ENCODE results near the gene SYCP2L.
"Not testable (repeated sequence)": the region's sequence is repeated elsewhere in the genome, so short reads cannot be mapped to it uniquely, and the experiment has no call there.

SYCP2L gene

GRCh38 chr6:10886691-10887502 is at the start of gene SYCP2L:
TSS of gene SYCP2L (plus strand) at chr6:10887052. CDS start at chr6:10887127, 75 bp downstream.
- DNase-seq (ENCODE audit: low spot score): no peak

GRCh38 chr6:10837622-10837994 is 49.2 kb upstream of the SYCP2L start:
- DNase-seq (ENCODE audit: low spot score): peak; percentile 6

- DNase-seq (ENCODE audit: low spot score): peak; percentile 77
Observed at GRCh38 chr6:10837995-10838793, 48.7 kb upstream of the SYCP2L start, which contains the start of gene MAK. TSS of gene MAK (minus strand) at chr6:10838539. CDS start at chr6:10830648, 7,891 bp downstream.

GRCh38 chr6:10838794-10839333 is 48.0 kb upstream of the SYCP2L start:
- peak; percentile 27 for DNase-seq (ENCODE audit: low spot score)

- DNase-seq (ENCODE audit: low spot score): no peak
Observed at GRCh38 chr6:10843554-10843953, 43.3 kb upstream of the SYCP2L start.

- peak; percentile 8 for DNase-seq (ENCODE audit: low spot score)
Observed at GRCh38 chr6:10847684-10848083, 39.2 kb upstream of the SYCP2L start.

- DNase-seq (ENCODE audit: low spot score): no peak
Observed at GRCh38 chr6:10849901-10850300, 37.0 kb upstream of the SYCP2L start.

- DNase-seq (ENCODE audit: low spot score): no peak
Observed at GRCh38 chr6:10850728-10851127, 36.1 kb upstream of the SYCP2L start.

GRCh38 chr6:10852361-10852960 is 34.4 kb upstream of the SYCP2L start:
- DNase-seq (ENCODE audit: low spot score): no peak

- DNase-seq (ENCODE audit: low spot score): not testable (repeated sequence)
Observed at GRCh38 chr6:10853849-10854300, 33.0 kb upstream of the SYCP2L start.

- DNase-seq (ENCODE audit: low spot score): no peak
Observed at GRCh38 chr6:10854922-10855632, 31.8 kb upstream of the SYCP2L start.

- no peak for DNase-seq (ENCODE audit: low spot score)
Observed at GRCh38 chr6:10857259-10857658, 29.6 kb upstream of the SYCP2L start.

GRCh38 chr6:10861086-10861485 is 25.8 kb upstream of the SYCP2L start:
- no peak for DNase-seq (ENCODE audit: low spot score)

GRCh38 chr6:10862361-10862760 is 24.5 kb upstream of the SYCP2L start:
- DNase-seq (ENCODE audit: low spot score): no peak

GRCh38 chr6:10863031-10863430 is 23.8 kb upstream of the SYCP2L start:
- DNase-seq (ENCODE audit: low spot score): not testable (repeated sequence)

- not testable (repeated sequence) for DNase-seq (ENCODE audit: low spot score)
Observed at GRCh38 chr6:10866709-10867108, 20.1 kb upstream of the SYCP2L start.

GRCh38 chr6:10867952-10868351 is 18.9 kb upstream of the SYCP2L start:
- DNase-seq (ENCODE audit: low spot score): no peak

GRCh38 chr6:10873374-10873773 is 13.5 kb upstream of the SYCP2L start:
- no peak for DNase-seq (ENCODE audit: low spot score)

- DNase-seq (ENCODE audit: low spot score): no peak
Observed at GRCh38 chr6:10874207-10874606, 12.6 kb upstream of the SYCP2L start.

- DNase-seq (ENCODE audit: low spot score): no peak
Observed at GRCh38 chr6:10875026-10875425, 11.8 kb upstream of the SYCP2L start.

GRCh38 chr6:10877012-10877411 is 9.8 kb upstream of the SYCP2L start:
- DNase-seq (ENCODE audit: low spot score): no peak

GRCh38 chr6:10877871-10878270 is 9.0 kb upstream of the SYCP2L start:
- no peak for DNase-seq (ENCODE audit: low spot score)
